ENCODE data around the gene RUNX3.
A peak's percentile ranks its signal among the peaks of the same experiment; 100 is the strongest.

The RUNX3 gene

DNA sequence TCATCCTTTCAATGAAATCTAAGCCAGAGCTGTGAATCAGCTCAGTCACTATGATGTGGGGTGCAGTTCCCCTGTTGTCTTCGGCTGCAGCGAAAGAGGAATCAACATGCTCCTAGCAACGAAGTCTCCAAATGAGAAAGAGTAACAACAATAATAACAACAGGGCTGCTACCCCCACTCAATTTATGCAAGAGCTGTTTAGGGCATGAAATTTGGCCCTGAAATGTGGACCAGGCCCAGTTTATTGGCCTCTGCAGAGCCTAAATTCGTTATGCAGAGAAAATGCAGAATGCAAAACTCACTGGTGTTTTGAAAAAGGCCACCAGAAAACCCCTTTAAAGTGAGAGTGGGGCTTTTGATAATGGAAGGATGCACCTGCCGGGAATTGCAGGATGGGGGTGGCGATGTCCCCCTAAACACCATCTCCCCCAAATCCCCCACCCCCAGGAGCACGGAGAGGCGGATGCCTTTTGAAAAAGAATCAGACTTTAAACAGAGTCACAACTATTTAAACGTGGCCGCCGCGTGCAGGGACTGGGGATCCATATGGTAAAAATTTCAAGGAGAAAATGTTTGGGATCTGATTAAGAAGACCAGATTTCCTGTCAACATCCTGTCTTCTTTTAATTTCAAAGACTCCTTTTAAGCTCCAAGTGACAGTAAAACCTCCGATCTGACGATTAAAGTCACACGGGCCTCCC, 1.9 kb downstream of the RUNX3 start:
- DNase-seq, result peak; percentile 44

DNA sequence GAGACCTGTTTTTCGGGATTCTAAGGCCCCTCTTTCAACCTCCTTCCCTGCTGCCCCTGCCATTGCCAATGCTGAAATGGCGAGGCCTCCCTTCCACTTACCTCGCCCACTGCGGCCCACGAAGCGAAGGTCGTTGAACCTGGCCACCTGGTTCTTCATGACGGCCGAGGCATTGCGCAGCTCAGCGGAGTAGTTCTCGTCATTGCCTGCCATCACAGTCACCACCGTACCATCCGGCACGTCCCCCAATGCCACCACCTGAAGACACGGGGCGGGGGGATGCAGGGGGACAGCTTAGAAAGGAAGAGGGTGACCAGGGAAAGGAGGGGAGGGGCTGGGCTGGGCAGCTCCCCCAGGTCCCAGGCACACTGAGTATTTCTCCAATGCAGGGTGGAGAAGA, 2.6 kb downstream of the RUNX3 start:
- DNase-seq, result no peak

- peak; percentile 43 for DNase-seq
Observed at GRCh38 chr1:24926563-24927249, 3.4 kb downstream of the RUNX3 start.

- DNase-seq, result no peak
Observed at GRCh38 chr1:24925963-24926362, 4.1 kb downstream of the RUNX3 start.

- peak; percentile 90 for DNase-seq
Observed at GRCh38 chr1:24925082-24925779, 4.8 kb downstream of the RUNX3 start.

DNA sequence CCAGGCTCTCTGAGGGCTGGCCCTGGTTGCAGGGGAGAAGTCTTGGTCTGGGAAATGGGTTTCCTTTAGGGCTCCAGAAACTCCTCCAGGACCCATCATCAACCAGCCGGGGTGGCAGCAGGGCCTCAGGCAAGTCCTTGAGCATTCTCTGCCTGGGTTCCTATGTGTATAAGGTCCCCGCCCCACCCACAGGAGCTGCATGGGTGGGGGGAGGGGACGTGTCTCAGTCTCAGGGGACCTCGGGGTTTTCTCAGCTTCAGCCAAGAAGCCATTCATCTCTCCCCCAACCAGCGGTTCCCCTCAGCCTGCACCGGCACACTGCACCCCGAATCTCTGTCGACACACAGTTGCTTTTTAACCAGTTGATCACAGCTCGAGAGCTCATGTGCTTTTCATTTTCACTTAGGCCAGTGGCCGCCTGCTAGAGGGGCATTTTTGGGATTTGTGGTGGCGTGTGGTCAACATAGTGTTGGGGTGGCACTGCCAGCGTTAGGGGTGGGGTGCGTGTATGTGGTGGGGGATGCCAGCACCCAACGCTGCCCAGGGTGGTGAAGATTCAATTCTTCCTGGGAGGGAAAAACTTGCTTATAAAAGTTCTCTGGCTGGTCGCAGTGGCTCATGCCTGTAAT, 6.5 kb downstream of the RUNX3 start:
- peak; percentile 63 for DNase-seq

GRCh38 chr1:24921938-24922662, 8.0 kb downstream of the RUNX3 start:
- DNase-seq, result no peak

GRCh38 chr1:24921412-24921811, 8.7 kb downstream of the RUNX3 start:
- DNase-seq, result no peak

DNA sequence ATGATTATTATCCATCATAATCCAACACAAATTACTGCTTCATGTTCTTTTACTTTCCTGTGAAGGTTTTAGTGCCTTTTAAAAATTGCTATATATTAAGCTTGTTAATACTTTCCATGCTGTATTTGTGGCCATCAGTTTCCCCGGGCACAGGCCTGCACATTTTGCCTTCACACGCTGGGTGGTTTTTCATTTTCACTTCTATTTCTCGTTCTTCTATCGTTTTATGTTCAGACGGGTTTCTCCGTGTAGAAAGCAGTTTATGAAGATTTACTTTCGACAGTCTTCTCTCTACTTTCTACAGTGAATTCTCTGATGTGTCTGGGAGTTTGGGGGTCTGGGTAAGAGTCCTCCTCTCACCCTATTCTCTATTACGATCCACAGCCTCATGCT, 9.5 kb downstream of the RUNX3 start:
- peak; percentile 60 for DNase-seq

DNA sequence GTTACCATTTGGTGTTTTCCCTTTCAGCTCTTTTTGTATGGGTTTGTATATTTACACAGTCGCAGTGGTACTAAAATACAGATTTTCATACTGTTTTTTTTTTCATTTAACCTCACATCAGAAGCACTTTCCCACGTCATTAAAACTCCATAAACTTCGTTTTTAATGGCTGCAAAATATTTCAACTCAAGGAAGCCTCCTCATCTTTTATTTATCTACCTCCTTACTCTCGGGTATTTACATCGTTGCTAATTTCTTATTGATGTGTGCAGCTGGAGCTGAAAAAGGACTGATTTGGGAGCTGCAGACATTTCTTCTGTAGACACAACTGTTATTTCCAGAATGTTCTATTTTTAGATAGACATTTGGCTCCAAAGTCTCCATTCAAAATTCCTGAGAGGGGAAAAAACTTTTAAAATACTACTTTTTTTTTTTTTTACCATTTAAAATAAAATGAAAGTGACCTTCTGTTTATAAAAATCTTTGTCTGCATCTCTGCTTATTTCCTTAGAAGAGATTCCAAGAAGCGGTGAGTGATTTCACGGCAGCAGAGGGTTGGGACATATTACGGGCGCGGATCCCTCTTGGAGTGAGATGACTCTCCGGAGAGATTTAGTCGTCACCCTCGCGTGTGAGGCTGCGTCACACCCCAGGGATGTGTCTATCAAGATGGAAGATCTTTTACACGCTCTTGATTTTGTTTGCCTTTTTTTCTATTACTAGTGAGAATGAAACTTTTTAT, 10.1 kb downstream of the RUNX3 start:
- peak; percentile 86 for DNase-seq

GRCh38 chr1:24918995-24919605, 11.0 kb downstream of the RUNX3 start:
- DNase-seq, result no peak

GRCh38 chr1:24918370-24918769, 11.7 kb downstream of the RUNX3 start:
- DNase-seq, result no peak

DNA sequence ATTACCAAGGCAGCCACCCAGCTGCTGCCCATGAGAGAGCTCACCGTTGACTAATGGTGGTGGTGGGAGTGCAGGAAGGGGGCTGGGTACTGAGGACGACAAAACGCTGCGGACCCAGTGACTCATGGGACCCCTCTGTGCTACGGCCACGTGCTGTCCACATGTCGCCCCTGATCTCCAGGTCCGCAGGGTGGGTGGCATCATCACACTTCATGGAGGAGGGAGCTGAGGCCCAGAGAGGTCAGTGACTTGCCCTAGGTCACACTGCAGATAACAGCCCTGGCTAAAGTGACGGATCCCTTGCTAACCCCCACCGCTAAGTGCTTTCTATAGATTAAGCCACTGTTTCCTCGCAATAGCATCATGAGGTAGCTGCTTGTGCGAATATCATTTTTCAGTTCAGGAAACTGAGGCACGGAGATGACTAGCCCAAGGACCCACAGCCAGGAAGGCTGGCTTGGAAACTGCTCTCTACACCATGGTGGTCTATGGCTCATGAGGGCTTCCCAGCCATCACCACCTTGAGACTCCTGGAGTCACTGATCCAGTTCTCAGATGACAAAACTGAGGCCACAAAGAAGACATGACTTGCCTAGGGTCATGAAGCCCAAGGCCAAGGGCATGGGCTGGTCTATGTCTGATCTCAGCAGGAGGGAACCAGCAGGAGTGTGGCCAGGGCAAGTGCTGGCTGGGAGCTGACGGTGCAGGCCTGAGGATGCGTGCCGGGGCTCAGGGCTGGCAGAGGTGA, 12.6 kb downstream of the RUNX3 start:
- no peak for DNase-seq

DNA sequence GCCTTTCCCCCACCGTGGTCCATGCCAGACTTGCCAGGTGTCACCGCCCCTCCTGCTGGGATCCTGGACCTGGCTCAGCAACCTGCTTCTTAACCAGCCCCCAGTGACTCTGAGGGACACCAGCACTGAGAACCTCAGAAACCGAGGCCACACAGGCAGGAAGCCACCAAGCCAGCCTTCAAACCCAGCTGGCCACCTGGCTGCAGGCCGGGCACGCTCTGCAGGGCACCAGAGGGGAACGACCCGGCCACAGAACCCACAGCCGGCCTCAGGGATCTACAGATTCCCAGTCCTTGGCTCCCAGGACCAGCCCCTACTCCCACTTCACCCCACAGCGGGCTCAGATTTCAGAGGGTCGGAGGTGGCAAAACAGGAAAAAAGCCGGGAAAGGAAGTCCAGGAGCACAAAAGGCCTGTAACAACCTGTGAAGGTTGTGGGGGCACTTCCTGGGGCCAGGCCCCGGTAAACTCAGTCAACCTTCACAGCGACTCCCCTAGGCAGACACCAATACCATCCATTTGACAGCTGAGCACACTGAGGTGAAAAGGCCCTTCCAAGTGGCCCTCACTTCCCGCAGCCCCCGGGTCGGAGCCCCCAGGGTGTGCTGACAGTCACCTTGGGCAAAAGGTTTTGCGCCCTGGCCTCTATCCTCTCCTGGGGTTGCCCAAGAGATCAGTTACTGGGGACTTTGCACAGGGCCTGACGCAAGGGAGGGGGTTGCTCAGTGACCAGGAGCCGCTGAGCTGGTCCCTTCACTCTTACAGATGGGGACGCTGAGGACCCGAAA, 14.1 kb downstream of the RUNX3 start:
- no peak for DNase-seq

DNA sequence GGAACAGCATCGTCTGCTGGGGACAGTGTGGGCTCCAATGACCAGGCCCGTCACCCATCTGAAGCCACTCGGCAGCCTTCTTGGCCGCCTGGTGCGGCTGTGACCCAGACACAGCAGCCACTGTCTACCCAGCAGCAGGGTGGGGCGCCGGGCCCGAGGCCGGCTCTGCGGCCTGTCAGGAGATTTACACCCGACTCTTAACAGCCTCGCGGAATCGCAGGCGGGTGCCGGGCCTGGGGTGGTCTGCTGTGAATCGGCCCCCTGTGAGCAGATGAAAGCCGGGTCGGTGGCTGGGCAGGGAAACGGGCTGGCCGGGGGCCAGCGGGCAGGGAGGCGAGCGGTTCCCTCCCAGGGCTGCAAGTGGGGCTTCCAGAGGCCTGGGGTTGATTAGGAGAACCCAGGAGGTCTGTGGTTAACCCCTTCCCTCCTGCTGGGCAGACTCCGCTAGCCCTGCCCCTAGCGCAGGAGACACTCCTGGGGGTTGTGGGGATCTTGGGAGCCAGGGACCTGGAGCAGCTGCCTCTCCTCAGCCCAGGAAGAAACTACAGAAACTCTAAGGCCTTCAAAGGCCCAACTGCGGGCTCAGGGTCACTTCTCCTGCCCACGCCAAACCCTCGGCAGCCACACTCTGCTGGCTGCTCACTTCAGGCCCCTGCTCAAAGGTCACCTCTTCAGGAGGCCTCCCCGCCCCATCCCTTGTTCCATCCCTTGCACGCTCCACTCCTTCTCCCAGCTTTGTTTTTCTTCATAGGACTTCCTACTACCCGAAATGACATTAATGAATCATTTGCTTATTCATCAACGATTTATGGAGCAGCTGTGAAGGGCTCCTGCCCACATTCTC, 15.6 kb downstream of the RUNX3 start:
- no peak for DNase-seq

DNA sequence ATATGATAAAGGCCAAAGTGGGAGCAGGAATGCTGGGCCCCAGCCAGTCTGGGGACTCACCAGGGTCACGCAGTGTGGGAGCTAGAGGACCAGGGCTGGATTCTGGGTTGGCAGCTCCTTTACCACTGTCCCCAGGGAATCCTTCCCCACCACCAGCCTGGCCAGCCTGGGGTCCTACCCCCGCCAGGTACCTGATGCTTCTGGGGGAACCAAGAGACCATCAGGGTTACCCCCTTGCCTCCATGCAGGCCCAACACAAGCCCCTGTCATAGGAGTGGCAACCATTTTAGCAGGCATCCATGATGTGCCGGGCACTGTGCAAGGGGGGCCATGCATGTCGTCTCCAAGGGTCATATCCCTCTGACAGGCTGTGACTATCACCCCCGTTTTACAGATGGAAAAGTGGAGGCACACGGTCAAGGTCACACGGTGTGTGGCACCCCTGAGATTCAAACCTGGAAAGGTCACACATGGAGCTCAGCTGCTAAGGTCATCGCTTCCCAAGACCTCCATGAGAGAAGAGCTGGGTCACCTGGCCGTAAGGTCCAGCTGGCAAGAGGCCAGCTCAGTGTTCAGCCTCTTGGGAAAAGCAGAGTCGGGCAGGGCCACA, 16.4 kb downstream of the RUNX3 start:
- no peak for DNase-seq

- no peak for DNase-seq
Observed at GRCh38 chr1:24913274-24913604, 16.8 kb downstream of the RUNX3 start.

GRCh38 chr1:24912376-24913273, 17.5 kb downstream of the RUNX3 start:
- DNase-seq, result no peak

All from activated CD4-positive, alpha-beta T cell treated with anti-CD3 and anti-CD28 coated beads, Interleukin-2, Interleukin-6, amounts not matched to agents 100 ng/mL and 50 ng/mL, durations not matched to agents 16 hours and 8 hours (primary cell).